ENCODE data around the gene SYNC. TPM values are rescaled to one million over a fixed set of nuclear protein-coding genes. Genes with fewer than 3 reads are reported as not detected.

SYNC gene
- total RNA-seq, 1 donor from 2014 or later = 0.49 TPM

DNA sequence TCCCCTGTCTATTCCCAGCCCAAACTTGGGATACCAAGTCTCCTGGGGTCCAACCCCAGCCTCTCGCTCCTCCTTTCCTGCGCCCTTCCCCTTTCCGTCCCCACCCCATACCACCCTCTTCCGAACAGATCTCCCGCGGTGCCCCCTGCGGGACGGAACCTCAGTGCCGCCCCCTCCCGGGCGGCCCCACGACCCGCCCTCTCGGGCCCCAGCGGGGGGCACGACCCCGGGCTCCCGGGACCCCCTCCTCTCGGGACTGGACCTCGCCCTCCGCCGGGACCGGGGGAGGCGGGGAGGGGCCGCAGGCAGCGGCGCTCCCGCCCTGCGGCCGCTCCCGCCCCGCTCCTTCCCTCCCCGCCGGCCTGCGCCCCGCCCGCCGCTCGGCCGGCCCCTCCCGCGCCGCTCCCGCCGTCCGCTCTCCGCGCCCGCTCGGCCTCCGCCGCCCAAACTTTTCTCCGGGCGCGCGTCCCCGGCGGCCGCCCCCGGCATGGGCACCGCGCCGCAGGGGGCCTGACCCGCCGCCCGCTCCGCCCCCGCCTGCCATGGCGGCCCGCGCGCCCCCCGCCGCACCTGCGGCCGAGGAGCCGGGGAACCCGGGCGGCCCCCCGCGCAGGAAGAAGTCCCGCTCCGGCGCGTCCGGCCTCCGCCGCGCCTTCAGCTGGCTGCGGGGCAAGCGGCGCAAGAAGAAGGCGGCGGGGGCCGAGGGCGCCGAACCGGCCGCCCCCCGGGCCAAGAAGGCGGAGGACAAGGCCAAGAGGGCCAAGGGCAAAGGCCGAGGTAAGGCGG is 39.0 kb upstream of the SYNC start:
- Mint-ChIP-seq H3K9me3 (ENCODE audit: unreplicated experiment) (no peaks in the 10 kb centered on the region), H3K27ac (ENCODE audit: unreplicated experiment) (peak overlapping the region; percentile 30), H3K4me1 (ENCODE audit: unreplicated experiment) (peaks cover 17% of the 10 kb centered on the region), H3K36me3 (ENCODE audit: low read depth, unreplicated experiment) (peaks cover 10% of the 10 kb centered on the region), H3K4me3 (ENCODE audit: unreplicated experiment) (peak overlapping the region; percentile 94), H3K27me3 (ENCODE audit: unreplicated experiment) (peaks cover 11% of the 10 kb centered on the region)
- TF ChIP-seq, protein P1, sequence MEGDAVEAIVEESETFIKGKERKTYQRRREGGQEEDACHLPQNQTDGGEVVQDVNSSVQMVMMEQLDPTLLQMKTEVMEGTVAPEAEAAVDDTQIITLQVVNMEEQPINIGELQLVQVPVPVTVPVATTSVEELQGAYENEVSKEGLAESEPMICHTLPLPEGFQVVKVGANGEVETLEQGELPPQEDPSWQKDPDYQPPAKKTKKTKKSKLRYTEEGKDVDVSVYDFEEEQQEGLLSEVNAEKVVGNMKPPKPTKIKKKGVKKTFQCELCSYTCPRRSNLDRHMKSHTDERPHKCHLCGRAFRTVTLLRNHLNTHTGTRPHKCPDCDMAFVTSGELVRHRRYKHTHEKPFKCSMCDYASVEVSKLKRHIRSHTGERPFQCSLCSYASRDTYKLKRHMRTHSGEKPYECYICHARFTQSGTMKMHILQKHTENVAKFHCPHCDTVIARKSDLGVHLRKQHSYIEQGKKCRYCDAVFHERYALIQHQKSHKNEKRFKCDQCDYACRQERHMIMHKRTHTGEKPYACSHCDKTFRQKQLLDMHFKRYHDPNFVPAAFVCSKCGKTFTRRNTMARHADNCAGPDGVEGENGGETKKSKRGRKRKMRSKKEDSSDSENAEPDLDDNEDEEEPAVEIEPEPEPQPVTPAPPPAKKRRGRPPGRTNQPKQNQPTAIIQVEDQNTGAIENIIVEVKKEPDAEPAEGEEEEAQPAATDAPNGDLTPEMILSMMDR (IDR thresholded peaks at IDR 0.05; ENCODE audit: unreplicated experiment) = no peak
- DNase-seq (ENCODE audit: low spot score) = peak; percentile 37

DNA sequence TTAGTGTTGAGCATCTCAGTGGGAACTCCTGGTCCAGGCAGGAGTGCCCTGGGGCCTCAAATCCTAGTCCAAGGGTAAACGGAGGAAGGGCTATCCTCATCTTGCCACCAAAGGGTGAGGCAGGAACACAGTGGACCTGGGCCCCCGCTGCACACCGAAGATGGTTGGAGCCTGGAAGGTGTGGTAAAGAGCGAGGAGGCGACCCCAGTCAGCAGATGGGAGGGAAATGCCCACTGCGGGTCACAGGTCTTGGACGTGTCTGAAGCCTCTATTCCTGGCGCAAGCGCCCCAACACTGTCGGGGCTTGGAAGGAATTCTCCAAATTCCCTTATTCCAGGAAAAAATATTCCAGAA is 38.5 kb upstream of the SYNC start:
- DNase-seq (ENCODE audit: low spot score) = no peak
- Mint-ChIP-seq H3K27ac (ENCODE audit: unreplicated experiment) (peak overlapping the region; percentile 30), H3K4me3 (ENCODE audit: unreplicated experiment) (peak overlapping the region; percentile 94), H3K9me3 (ENCODE audit: unreplicated experiment) (no peaks in the 10 kb centered on the region), H3K27me3 (ENCODE audit: unreplicated experiment) (peaks cover 11% of the 10 kb centered on the region), H3K4me1 (ENCODE audit: unreplicated experiment) (peaks cover 17% of the 10 kb centered on the region), H3K36me3 (ENCODE audit: low read depth, unreplicated experiment) (peaks cover 7% of the 10 kb centered on the region)
- TF ChIP-seq, protein P1 (IDR thresholded peaks at IDR 0.05; ENCODE audit: unreplicated experiment) = no peak

DNA sequence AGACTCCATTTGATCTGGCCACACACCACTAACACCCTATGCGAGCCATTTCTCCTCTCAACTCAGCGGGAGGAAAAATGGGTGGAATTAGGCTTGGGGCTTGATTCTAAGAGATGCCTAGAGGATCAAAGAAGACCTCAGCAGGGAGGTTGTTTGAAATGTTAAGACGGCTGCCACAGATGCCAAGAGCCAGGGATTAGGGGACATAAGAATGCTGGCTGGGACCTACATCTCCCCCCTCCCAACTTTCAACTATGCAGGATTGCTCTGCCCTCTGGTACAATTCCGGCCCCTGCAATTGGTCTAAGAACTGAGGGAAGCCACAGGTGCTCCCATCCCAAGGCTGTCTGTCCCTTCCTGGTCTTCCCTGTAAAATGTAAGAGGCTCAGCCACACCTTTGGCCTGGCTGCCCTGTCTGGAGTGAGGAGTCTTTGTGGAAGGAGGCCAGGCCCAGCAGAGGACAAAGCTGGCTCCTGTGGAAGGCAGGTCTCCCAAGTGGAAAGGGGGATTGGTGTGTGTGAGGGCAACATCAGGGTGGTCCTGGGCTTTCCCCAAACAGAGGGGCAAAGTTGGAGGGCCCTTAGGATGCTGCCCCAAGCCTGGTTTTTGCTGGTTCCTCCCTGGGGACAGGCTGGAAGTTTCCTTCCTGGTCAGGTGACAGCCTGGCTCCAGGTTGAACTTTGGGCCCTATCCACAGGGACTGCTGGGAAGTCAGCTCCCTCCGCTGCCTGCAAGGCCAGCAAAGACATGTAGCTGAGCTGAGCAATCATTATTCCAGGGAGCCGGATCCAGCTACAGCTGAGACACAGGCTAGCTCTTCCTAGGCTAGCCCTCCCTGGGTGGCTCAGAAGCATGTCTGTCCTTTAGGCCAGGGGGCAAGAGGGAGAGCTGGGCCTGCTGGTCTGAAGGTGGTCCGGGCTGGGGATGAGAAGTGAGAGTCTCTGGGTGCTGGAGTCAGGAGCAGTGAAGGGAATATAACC is 34.5 kb upstream of the SYNC start:
- DNase-seq (ENCODE audit: low spot score) = no peak
- H3K27ac Mint-ChIP-seq (ENCODE audit: unreplicated experiment) = no peak overlapping the region
- no peaks in the 10 kb centered on the region for H3K36me3 Mint-ChIP-seq (ENCODE audit: low read depth, unreplicated experiment)
- TF ChIP-seq, protein P1 (IDR thresholded peaks at IDR 0.05; ENCODE audit: unreplicated experiment) = no peak
- peaks cover 14% of the 10 kb centered on the region for H3K4me1 Mint-ChIP-seq (ENCODE audit: unreplicated experiment)
- H3K9me3 Mint-ChIP-seq (ENCODE audit: unreplicated experiment) = no peaks in the 10 kb centered on the region
- H3K27me3 Mint-ChIP-seq (ENCODE audit: unreplicated experiment) = peaks cover 12% of the 10 kb centered on the region
- H3K4me3 Mint-ChIP-seq (ENCODE audit: unreplicated experiment) = peak overlapping the region; percentile 48

DNA sequence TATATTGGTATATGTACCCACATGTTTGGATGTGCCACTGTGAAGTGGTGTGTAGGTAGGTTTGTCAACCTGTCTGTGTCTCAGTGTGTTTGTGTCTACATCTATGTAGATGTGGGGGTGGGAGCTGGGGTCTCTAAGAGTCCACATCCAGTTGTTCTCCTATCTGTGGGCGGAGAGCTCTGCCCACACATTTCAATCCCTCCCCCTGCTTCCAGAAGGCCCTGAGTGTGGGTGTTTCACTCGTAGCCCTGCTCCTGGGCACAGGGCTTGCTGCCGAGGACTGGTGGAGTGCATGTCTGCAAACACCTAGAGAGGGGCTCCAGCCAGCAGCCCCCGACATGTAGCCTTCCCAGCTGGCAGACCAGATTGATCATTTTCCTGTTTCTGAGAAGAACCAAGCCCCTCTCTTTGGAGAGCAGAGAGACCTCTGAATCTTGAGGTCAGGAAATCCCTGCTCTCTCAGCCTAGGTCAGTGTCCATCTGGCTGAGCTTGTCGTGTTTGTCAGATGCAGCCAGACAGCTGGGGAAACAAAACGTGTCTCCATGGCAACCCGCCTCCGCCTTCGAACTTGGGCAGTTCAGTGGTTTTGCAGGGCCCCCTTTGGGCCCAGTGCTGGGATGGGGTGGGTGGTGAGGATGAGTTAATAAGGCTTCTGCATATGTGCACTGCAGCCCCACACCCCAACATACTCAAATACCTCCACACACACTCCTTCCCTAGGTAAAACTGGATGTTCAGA is 31.2 kb upstream of the SYNC start:
- Mint-ChIP-seq H3K9me3 (ENCODE audit: unreplicated experiment) (no peaks in the 10 kb centered on the region), H3K27ac (ENCODE audit: unreplicated experiment) (peak overlapping the region; percentile 84), H3K27me3 (ENCODE audit: unreplicated experiment) (peaks cover 9% of the 10 kb centered on the region), H3K4me1 (ENCODE audit: unreplicated experiment) (peaks cover 14% of the 10 kb centered on the region), H3K4me3 (ENCODE audit: unreplicated experiment) (no peak overlapping the region), H3K36me3 (ENCODE audit: low read depth, unreplicated experiment) (no peaks in the 10 kb centered on the region)
- DNase-seq (ENCODE audit: low spot score) = peak; percentile 49
- TF ChIP-seq, protein P1 (IDR thresholded peaks at IDR 0.05; ENCODE audit: unreplicated experiment) = no peak
